NB4 (cell line): ENCODE measurements around the gene RGSL1.

ENCODE experiments used
- DNase-seq: peaks from one replicate; pipeline ENCODE4 v3.0.0; 2010; ENCODE audit warnings: low read depth
- H3K4me3 ChIP-seq: one replicate; pipeline ENCODE4 v1.5.1; 2011; ENCODE audit warnings: mild to moderate bottlenecking, low read depth, low read length, moderate library complexity
- MAX ChIP-seq: IDR thresholded peaks from 2 replicates; pipeline ENCODE4 v1.6.1; 2011; ENCODE audit warnings: low read depth, low read length
- MYC ChIP-seq: IDR thresholded peaks from 2 replicates; pipeline ENCODE4 v1.6.1; 2011; ENCODE audit warnings: low read depth, low read length
- POLR2A ChIP-seq: IDR thresholded peaks from 2 replicates; pipeline ENCODE4 v1.6.1; 2011; ENCODE audit warnings: mild to moderate bottlenecking; ENCODE audit not compliant: insufficient read length; ENCODE audit errors: extremely low read depth
- TF ChIP-seq, protein P1 (sequence below): IDR thresholded peaks from one replicate; pipeline ENCODE4 v1.5.1; 2012; ENCODE audit warnings: low read depth, low read length

RGSL1 gene

GRCh38 chr1:182595641-182596240 is 145.8 kb downstream of the RGSL1 start:
- TF ChIP-seq MAX = no peak
- no peak for TF ChIP-seq MYC
- no peak for TF ChIP-seq POLR2A
- TF ChIP-seq, protein P1, sequence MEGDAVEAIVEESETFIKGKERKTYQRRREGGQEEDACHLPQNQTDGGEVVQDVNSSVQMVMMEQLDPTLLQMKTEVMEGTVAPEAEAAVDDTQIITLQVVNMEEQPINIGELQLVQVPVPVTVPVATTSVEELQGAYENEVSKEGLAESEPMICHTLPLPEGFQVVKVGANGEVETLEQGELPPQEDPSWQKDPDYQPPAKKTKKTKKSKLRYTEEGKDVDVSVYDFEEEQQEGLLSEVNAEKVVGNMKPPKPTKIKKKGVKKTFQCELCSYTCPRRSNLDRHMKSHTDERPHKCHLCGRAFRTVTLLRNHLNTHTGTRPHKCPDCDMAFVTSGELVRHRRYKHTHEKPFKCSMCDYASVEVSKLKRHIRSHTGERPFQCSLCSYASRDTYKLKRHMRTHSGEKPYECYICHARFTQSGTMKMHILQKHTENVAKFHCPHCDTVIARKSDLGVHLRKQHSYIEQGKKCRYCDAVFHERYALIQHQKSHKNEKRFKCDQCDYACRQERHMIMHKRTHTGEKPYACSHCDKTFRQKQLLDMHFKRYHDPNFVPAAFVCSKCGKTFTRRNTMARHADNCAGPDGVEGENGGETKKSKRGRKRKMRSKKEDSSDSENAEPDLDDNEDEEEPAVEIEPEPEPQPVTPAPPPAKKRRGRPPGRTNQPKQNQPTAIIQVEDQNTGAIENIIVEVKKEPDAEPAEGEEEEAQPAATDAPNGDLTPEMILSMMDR = peak; percentile 87
- no peak overlapping the region for H3K4me3 ChIP-seq
- peak; percentile 64 for DNase-seq

GRCh38 chr1:182596934-182597333 is 147.0 kb downstream of the RGSL1 start:
- DNase-seq = no peak
- no peak overlapping the region for H3K4me3 ChIP-seq
- TF ChIP-seq MAX (no peak), MYC (no peak)

DNA sequence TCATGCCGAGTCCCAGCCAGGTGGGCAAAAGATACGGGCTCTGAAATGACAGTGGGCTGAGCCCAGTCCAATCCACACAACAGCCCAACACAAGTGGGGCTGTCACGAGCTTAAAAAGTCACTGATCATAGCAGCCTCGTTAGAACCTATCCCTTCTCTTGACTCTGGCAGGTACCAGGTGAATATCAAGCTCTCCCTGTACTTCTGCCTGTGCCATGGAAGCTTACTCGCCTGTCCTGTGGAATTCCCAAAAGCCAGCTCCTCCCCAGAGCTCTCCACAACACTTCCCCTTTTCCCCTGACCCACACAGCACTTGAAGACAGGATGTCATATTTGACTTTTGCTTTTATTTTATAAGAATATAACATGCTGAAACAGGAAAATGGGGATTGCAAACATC is 148.3 kb downstream of the RGSL1 start:
- DNase-seq = no peak
- no peak for TF ChIP-seq MAX
- TF ChIP-seq MYC = no peak
- no peak for TF ChIP-seq POLR2A
- TF ChIP-seq, protein P1 = no peak
- H3K4me3 ChIP-seq = no peak overlapping the region

- H3K4me3 ChIP-seq = no peak overlapping the region
- peak; percentile 58 for DNase-seq
- TF ChIP-seq POLR2A (no peak), MAX (no peak), MYC (no peak)
- TF ChIP-seq, protein P1 = peak; percentile 66
Observed at GRCh38 chr1:182599339-182599738, 149.4 kb downstream of the RGSL1 start.

DNA sequence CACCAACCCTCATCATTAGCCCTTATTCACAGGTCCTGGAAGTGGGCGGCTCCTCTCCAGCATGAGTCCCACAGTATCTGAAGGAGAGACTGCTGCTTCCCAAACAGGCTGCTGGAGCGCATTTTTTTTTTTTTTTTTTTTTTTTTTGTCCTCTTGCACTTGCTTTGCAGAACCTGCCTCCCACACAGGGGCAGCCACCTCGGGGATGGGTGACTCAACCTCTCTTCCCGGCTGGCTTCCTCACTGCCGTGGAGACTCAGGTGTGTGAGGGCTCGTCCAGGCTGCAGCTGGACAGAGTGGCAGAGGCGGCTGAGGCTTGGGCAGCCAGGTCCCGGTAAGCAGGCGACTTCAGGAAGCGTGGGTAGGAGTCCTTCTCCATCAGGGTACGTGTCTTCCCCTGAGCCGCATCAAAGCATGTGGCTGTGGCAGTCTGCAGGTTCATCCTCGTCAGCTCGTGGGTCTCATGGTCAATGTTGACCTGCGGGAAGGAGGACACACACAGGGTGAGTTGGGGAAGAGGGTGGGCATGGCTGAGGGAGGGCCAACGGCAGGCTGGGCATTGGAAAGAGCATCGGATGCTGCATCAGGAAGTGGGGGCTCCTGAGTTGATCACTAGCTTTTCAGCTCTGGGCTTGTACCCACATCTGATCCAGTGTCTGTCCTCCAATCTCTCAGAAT is 150.2 kb downstream of the RGSL1 start:
- DNase-seq = no peak
- TF ChIP-seq MAX (no peak), POLR2A (no peak), MYC (no peak)
- TF ChIP-seq, protein P1 = no peak

GRCh38 chr1:182600745-182601415 is 150.9 kb downstream of the RGSL1 start:
- TF ChIP-seq MAX = no peak
- TF ChIP-seq, protein P1 = no peak
- TF ChIP-seq MYC = no peak
- TF ChIP-seq POLR2A = no peak
- DNase-seq = no peak
- peak overlapping the region; percentile 95 for H3K4me3 ChIP-seq

More for the DNA sequence above, 150.2 kb downstream of the RGSL1 start:
- peak overlapping the region; percentile 95 for H3K4me3 ChIP-seq
